Osteocyte (in vitro differentiated cells): ENCODE measurements around the gene OR2A42. TPM values are rescaled to one million over a fixed set of nuclear protein-coding genes. Genes with fewer than 3 reads are reported as not detected.
"Not testable (repeated sequence)": the region's sequence is repeated elsewhere in the genome, so short reads cannot be mapped to it uniquely, and the experiment has no call there.

Source experiments
- DNase-seq: peaks from one replicate; pipeline ENCODE4 v3.0.0; 2021; ENCODE audit warnings: mixed read lengths; ENCODE audit not compliant: unreplicated experiment; ENCODE audit errors: extremely low spot score
- H3K27ac Mint-ChIP-seq: one replicate; pipeline ENCODE4 v1.8.0; 2021; ENCODE audit warnings: mild to moderate bottlenecking, mixed read lengths; ENCODE audit not compliant: unreplicated experiment
- H3K27me3 Mint-ChIP-seq: one replicate; pipeline ENCODE4 v1.8.0; 2021; ENCODE audit warnings: mixed read lengths; ENCODE audit not compliant: unreplicated experiment
- H3K36me3 Mint-ChIP-seq: one replicate; pipeline ENCODE4 v1.8.0; 2021; ENCODE audit warnings: mixed read lengths; ENCODE audit not compliant: unreplicated experiment
- H3K4me1 Mint-ChIP-seq: one replicate; pipeline ENCODE4 v1.8.0; 2021; ENCODE audit warnings: mixed read lengths; ENCODE audit not compliant: unreplicated experiment
- H3K4me3 Mint-ChIP-seq: one replicate; pipeline ENCODE4 v1.8.0; 2021; ENCODE audit warnings: mild to moderate bottlenecking, moderate library complexity, mixed read lengths; ENCODE audit not compliant: unreplicated experiment
- H3K9me3 Mint-ChIP-seq: one replicate; pipeline ENCODE4 v1.8.0; 2021; ENCODE audit warnings: mixed read lengths; ENCODE audit not compliant: unreplicated experiment
- long read RNA-seq: library from polyadenylated mRNA; unstranded; transcript quantifications from one replicate; pipeline ENCODE4 v2.0.0, GENCODE V29; 2021
- total RNA-seq: library from RNA; stranded (reverse); gene quantifications from 2 replicates; pipeline ENCODE4 v1.2.1, GENCODE V29; 2021

Gene OR2A42
- 0.08 and 0.18 TPM in 2 replicates for total RNA-seq
- long read RNA-seq, partial matches to known transcripts = 0 of 1 reads
- long read RNA-seq, other reads (novel, unspliced or antisense) = 1 of 1 reads

DNA sequence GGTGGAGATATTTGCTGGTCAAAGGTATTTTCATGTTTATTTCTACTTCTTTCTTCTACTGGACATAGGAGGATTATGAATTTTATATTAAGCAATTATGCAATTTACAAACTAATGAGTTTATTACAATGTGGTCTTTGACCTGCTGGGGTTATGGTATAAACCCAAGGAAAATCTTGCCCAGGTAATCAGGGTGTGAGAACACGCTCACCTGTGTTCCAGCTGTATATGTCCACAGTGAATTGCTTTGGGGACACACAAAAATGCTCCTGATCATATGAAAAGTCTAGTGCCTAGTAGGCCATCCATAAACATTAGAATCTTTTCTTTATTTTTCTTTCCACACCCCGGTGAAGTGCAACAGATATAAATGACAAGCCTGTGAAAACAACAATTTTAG lies at the start of gene OR2A42:
Gene OR2A42 (minus strand): TSS at position 241 of the 400 bp plus-strand sequence. CDS start 6,762 bp downstream, outside the sequence.
- H3K9me3 Mint-ChIP-seq, H3K27ac Mint-ChIP-seq, DNase-seq, H3K27me3 Mint-ChIP-seq, H3K4me3 Mint-ChIP-seq, H3K4me1 Mint-ChIP-seq, H3K36me3 Mint-ChIP-seq: not testable (repeated sequence)

- DNase-seq, H3K27me3 Mint-ChIP-seq, H3K9me3 Mint-ChIP-seq, H3K4me1 Mint-ChIP-seq, H3K36me3 Mint-ChIP-seq, H3K4me3 Mint-ChIP-seq, H3K27ac Mint-ChIP-seq: not testable (repeated sequence)
Observed at GRCh38 chr7:144287171-144287784, 47.9 kb upstream of the OR2A42 start.

- H3K36me3 Mint-ChIP-seq, H3K27ac Mint-ChIP-seq, H3K9me3 Mint-ChIP-seq, H3K4me3 Mint-ChIP-seq, DNase-seq, H3K27me3 Mint-ChIP-seq, H3K4me1 Mint-ChIP-seq: not testable (repeated sequence)
Observed at GRCh38 chr7:144283716-144284115, 44.3 kb upstream of the OR2A42 start.

GRCh38 chr7:144282490-144282889 lies 43.1 kb upstream of the OR2A42 start:
- not testable (repeated sequence) for H3K27ac Mint-ChIP-seq, DNase-seq

DNA sequence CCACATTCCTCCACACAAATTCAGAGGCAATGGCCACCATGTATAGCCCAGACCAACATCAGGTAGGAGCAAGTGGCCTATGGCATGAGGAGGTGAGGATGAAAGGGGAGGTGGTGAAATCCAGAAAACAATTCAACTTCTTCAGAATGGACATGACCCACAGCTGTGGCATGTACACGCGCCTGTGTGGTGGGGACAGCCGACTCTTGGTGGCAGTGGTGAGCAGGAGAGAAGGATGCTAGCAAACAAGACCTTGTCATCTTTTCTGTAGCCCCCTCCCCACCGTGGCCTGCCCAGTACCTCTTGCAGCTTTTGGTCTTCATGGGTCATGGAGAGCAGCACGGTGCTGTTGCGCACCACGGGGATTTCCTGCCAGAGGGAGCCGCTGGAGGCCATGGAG lies 42.6 kb upstream of the OR2A42 start:
- not testable (repeated sequence) for H3K9me3 Mint-ChIP-seq, H3K36me3 Mint-ChIP-seq, H3K27me3 Mint-ChIP-seq, H3K4me1 Mint-ChIP-seq, H3K4me3 Mint-ChIP-seq, DNase-seq, H3K27ac Mint-ChIP-seq

More at GRCh38 chr7:144282490-144282889, 43.1 kb upstream of the OR2A42 start:
- H3K27me3 Mint-ChIP-seq, H3K9me3 Mint-ChIP-seq, H3K4me1 Mint-ChIP-seq, H3K36me3 Mint-ChIP-seq, H3K4me3 Mint-ChIP-seq: not testable (repeated sequence)

DNA sequence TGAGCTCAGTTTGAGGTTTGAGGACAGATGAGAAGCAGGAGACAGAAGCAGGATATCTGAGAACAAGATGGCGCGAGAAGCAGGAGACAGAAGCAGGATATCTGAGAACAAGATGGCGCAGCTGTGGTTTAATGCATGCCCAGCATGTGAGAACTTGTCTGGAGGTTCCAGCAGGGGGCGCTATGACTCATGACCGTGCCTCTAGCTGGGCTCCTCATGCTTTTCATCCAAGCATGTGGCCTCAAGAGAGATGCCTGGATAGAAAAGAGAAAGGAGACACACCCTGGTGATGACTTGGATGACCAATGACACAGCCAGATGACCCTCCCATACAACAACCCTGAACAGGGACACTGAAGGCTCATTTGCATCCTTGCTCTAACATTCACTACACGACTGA lies 40.6 kb upstream of the OR2A42 start:
- H3K4me1 Mint-ChIP-seq, H3K27me3 Mint-ChIP-seq, DNase-seq, H3K4me3 Mint-ChIP-seq, H3K36me3 Mint-ChIP-seq, H3K27ac Mint-ChIP-seq, H3K9me3 Mint-ChIP-seq: not testable (repeated sequence)

- H3K4me1 Mint-ChIP-seq, DNase-seq, H3K36me3 Mint-ChIP-seq: not testable (repeated sequence)
Observed at GRCh38 chr7:144275281-144275680, 35.9 kb upstream of the OR2A42 start.

GRCh38 chr7:144269188-144269587 lies 29.8 kb upstream of the OR2A42 start, which contains the start of gene CTAGE8:
TSS of gene CTAGE8 (minus strand) at chr7:144269288. CDS start at chr7:144269250, 38 bp downstream.
- not testable (repeated sequence) for H3K27me3 Mint-ChIP-seq, H3K4me3 Mint-ChIP-seq, DNase-seq, H3K4me1 Mint-ChIP-seq, H3K27ac Mint-ChIP-seq, H3K9me3 Mint-ChIP-seq, H3K36me3 Mint-ChIP-seq

More at GRCh38 chr7:144275281-144275680, 35.9 kb upstream of the OR2A42 start:
- H3K27ac Mint-ChIP-seq, H3K27me3 Mint-ChIP-seq, H3K4me3 Mint-ChIP-seq, H3K9me3 Mint-ChIP-seq: not testable (repeated sequence)

DNA sequence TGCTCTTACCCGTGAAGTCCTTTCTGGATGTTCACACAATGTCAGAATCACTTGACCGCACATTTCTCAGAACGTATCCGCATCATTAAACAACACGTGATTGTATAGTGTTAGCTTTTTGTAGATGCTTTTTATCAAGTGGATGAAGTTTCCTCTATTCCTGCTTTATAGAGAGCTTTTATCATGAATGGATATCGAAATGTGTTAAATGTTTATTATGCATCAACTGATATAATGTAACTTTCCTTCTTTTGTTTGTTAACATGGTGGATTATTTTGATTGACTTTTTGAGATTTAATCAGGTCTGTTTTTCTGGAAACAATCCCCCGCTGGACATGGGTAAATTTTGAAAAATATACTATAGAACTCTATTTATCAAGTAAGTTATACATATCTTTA lies 25.3 kb upstream of the OR2A42 start, which contains the start of gene OR2A7:
Gene OR2A7 (minus strand): TSS at position 101 of the 400 bp plus-strand sequence. CDS start 5,164 bp downstream, outside the sequence.
- not testable (repeated sequence) for DNase-seq, H3K9me3 Mint-ChIP-seq, H3K4me3 Mint-ChIP-seq, H3K4me1 Mint-ChIP-seq, H3K27ac Mint-ChIP-seq, H3K27me3 Mint-ChIP-seq, H3K36me3 Mint-ChIP-seq

DNA sequence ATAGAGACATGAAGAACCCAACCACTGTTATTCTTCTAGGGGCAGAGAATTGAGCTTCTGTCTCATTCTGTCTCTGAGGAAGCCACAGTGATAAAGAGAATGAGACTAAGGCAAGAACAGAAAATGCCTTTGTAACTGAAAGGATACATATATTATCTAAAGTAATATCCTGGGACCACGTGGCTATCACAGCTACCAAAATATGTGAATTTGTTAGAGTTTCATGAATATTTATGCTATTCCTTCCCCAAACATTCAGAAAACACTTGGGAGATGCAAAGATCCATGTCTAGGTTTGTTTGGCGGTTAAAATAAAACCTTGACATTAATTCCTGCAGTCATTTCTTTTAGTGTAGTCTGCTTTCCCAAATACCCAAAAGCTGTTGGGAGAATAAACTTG lies 22.7 kb upstream of the OR2A42 start:
- not testable (repeated sequence) for H3K27ac Mint-ChIP-seq, H3K4me1 Mint-ChIP-seq

DNA sequence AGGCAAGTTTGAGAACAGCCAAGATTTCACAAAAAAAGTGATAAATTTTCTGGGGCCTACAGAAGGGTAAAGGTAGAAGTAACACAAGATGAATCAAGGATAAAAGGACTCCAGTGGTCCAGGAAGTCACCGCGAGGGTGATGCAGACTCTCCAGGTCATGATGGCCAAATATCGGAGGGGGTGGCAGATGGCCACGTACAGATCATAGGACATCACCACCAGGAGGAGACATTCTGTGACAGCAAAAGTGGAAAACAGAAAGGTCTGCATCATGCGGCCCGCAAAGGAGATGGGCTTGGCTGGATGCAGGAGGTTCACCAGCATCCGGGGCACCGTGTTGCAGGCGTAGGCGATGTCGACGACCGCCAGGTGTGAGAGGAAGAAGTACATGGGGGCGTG lies 19.7 kb upstream of the OR2A42 start:
- H3K27ac Mint-ChIP-seq, H3K27me3 Mint-ChIP-seq, H3K9me3 Mint-ChIP-seq, DNase-seq, H3K4me1 Mint-ChIP-seq, H3K36me3 Mint-ChIP-seq, H3K4me3 Mint-ChIP-seq: not testable (repeated sequence)

More for the DNA sequence above, 22.7 kb upstream of the OR2A42 start:
- H3K36me3 Mint-ChIP-seq, H3K4me3 Mint-ChIP-seq, H3K9me3 Mint-ChIP-seq, H3K27me3 Mint-ChIP-seq, DNase-seq: not testable (repeated sequence)
